WERI-Rb-1 (cell line): ENCODE measurements around the gene KCNIP1.

Experiments
- DNase-seq: peaks from one replicate; pipeline ENCODE4 v3.0.0-alpha.2; 2020
- H3K27ac ChIP-seq: fragments of 250-450 bp; sonication (Bioruptor Pico); 2 replicates; pipeline ENCODE4 v1.5.1; 2020; ENCODE audit warnings: mild to moderate bottlenecking, moderate library complexity
- H3K27me3 ChIP-seq: fragments of 250-450 bp; sonication (Bioruptor Pico); 2 replicates; pipeline ENCODE4 v1.5.1; 2021; ENCODE audit warnings: mild to moderate bottlenecking, low read depth, moderate library complexity; ENCODE audit not compliant: insufficient read depth, severe bottlenecking
- H3K36me3 ChIP-seq: fragments of 250-450 bp; sonication (Bioruptor Pico); 2 replicates; pipeline ENCODE4 v1.5.1; 2020; ENCODE audit warnings: mild to moderate bottlenecking, moderate library complexity
- H3K4me3 ChIP-seq: 2 replicates; pipeline ENCODE4 v1.5.1; 2011; ENCODE audit warnings: low read depth, mild to moderate bottlenecking, control low read depth, low read length
- H3K9me3 ChIP-seq: fragments of 250-450 bp; sonication (Bioruptor Pico); 2 replicates; pipeline ENCODE4 v1.5.1; 2021; ENCODE audit warnings: mild to moderate bottlenecking, moderate library complexity; ENCODE audit not compliant: severe bottlenecking
- CTCF ChIP-seq: IDR thresholded peaks from 2 replicates; pipeline ENCODE4 v1.5.1; 2011; ENCODE audit warnings: low read depth, mild to moderate bottlenecking, control low read depth, inconsistent platforms, low read length

Gene KCNIP1

GRCh38 chr5:170478306-170478705 is 25.5 kb upstream of the KCNIP1 start:
- peaks cover 70% of the 10 kb centered on the region for H3K27me3 ChIP-seq
- DNase-seq: no peak
- no peak for TF ChIP-seq CTCF
- no peaks in the 10 kb centered on the region for H3K9me3 ChIP-seq
- H3K4me3 ChIP-seq: no peak overlapping the region
- H3K27ac ChIP-seq: no peak overlapping the region
- H3K36me3 ChIP-seq: no peaks in the 10 kb centered on the region

DNA sequence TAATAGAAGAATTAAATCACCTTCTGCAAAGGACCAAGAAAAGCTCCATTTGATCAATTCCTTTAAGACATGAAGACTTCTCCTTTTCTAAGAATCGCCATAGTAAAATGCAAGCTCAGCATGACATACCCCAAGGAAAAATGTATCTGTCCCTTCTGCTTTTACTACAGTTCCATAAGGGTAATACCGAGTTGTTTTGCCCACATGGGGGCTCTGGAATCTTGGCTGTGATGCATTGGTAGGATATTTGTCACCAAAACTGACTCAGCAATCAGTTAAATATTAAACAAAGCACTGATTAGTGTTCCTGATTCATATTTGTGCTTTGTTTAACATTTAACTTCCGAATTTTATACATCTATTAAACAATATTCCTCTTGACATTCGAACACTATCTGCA is 24.3 kb upstream of the KCNIP1 start:
- no peak for TF ChIP-seq CTCF
- H3K4me3 ChIP-seq: no peak overlapping the region
- H3K36me3 ChIP-seq: no peaks in the 10 kb centered on the region
- H3K9me3 ChIP-seq: no peaks in the 10 kb centered on the region
- H3K27ac ChIP-seq: no peak overlapping the region
- peaks cover 70% of the 10 kb centered on the region for H3K27me3 ChIP-seq
- no peak for DNase-seq

DNA sequence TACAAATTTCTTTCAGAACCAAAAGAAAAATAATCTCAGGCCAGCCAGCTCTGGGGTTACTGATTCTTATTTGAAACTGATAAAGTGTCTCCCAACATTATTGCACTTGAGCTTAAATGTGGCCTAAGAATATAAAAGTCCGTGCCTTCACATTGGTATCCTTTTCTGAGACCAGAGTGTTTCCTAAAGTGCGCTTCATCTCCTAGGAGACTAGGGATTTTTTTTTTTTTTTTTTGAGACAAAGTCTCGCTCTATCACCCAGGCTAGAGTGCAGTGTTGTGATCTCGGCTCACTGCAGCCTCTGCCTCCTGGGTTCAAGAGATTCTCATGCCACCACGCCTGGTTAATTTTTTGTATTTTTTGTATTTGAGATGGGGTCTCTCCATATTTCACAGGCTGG is 23.6 kb upstream of the KCNIP1 start:
- Histone ChIP-seq H3K27me3 (peaks cover 72% of the 10 kb centered on the region), H3K27ac (no peak overlapping the region), H3K4me3 (no peak overlapping the region), H3K36me3 (no peaks in the 10 kb centered on the region), H3K9me3 (no peaks in the 10 kb centered on the region)
- no peak for DNase-seq
- TF ChIP-seq CTCF: no peak

DNA sequence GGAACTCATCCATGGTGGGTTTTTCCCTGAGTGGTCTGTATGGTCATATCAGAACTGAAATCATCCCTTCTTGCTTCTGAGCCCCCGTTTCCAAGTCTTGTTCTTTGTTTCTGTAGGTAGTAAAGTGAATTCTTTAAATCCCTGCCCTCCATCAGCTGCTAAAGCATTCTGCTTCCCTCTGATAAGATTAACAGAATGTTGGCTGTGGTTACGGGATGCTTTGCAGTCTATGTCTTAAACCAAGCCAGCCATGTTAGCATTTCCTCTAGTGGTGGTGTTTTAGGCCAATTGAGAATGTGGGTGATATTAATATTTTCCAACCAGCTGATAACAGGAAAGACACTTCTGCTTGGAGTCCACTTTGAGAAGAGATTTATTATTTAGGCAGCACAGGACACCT is 22.0 kb upstream of the KCNIP1 start:
- no peaks in the 10 kb centered on the region for H3K36me3 ChIP-seq
- no peak overlapping the region for H3K27ac ChIP-seq
- no peak for DNase-seq
- no peaks in the 10 kb centered on the region for H3K9me3 ChIP-seq
- no peak for TF ChIP-seq CTCF
- H3K4me3 ChIP-seq: no peak overlapping the region
- peaks cover 78% of the 10 kb centered on the region for H3K27me3 ChIP-seq

GRCh38 chr5:170482511-170482910 is 21.3 kb upstream of the KCNIP1 start:
- Histone ChIP-seq H3K27ac (no peak overlapping the region), H3K4me3 (no peak overlapping the region), H3K9me3 (no peaks in the 10 kb centered on the region), H3K27me3 (peaks cover 80% of the 10 kb centered on the region), H3K36me3 (no peaks in the 10 kb centered on the region)
- TF ChIP-seq CTCF: no peak
- no peak for DNase-seq

DNA sequence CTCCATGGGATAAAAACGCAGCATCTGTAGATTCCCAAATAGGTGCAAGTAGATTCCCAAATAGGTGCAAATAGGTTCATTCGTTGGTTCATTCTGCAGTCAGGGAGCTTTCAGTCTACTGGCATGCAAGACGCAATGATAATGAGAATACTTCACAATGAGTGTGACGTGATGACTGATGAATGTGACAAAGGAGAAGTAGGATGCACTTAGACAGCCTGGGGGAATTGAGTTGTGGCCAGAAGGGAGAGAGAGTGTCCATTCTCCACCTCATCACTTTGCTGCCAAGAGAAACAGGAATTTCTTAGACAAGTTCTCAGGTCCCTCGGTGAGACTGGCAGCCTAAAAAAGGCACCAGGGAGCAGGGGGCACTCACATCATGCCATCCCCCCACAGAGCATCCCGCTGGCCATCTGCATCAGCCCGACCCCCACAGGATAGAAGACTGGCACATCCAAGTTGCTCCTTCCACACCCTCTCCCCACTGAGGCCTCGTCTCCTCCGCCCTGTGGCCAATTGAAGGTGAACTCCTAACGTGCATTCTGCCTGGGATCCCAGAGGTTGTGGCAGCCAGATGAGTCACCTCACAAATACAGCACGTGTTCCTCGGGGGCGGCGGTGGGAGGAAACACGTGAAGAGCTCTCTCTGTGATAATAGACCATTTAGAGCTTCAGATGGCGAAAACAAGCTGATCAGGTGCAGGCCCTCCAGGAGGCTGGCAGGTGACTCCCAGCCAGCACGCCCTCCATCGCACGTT is 19.9 kb upstream of the KCNIP1 start:
- DNase-seq: no peak
- no peak overlapping the region for H3K27ac ChIP-seq
- H3K36me3 ChIP-seq: no peaks in the 10 kb centered on the region
- H3K27me3 ChIP-seq: peaks cover 79% of the 10 kb centered on the region
- no peaks in the 10 kb centered on the region for H3K9me3 ChIP-seq
- TF ChIP-seq CTCF: no peak
- no peak overlapping the region for H3K4me3 ChIP-seq
